GM18868 (cell line): ENCODE data around the gene RGS1.
A peak's percentile ranks its signal among the peaks of the same experiment; 100 is the strongest.

Experiments used
- ATAC-seq: cut with Tn5 transposase; IDR thresholded peaks from one replicate; pipeline ENCODE4 v1.9.1; 2021; ENCODE audit warnings: mild to moderate bottlenecking, moderate library complexity; ENCODE audit not compliant: unreplicated experiment

RGS1 gene

DNA sequence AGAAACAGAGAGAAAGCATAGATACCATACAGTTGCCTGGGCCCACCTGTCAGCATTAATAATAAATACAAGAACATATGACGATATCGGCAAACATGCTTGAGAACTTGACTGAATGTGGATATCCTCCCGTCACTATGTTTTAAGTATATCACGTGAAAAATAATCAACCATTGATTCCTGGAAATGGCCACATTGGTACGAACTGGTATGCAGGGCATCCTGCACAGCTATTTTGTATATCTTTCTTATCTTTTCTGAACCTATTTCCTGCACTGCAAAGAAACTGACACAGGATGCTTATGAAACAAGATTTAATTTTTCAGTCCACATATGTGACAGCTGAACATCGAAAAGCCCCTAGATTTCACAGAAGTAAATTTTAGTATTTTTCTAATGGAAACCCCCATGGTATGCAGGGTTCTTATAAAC is 22.8 kb upstream of the RGS1 start:
- ATAC-seq, result peak; percentile 28

DNA sequence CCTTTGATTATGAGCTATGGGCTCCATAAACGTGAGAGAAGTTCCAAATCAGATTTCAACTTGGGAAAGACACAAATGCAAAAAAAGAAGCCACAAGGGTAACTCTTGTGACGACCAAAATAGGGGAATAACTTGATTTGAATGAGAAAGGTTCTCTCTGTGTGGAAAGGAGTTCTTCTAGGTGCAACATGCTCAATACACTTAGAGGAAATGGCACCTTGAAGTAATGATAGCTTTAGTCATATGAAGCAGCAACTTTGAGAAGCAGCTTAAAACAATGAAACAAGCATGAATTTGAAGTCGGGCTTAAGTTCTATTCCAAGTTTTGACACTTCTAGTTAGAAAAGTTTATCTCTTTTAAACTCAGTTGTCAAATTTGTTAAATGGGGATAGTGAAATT is 21.8 kb upstream of the RGS1 start:
- no peak for ATAC-seq

- no peak for ATAC-seq
Observed at GRCh38 chr1:192554904-192555303, 20.7 kb upstream of the RGS1 start.

GRCh38 chr1:192555399-192555798 is 20.2 kb upstream of the RGS1 start:
- ATAC-seq, result no peak

DNA sequence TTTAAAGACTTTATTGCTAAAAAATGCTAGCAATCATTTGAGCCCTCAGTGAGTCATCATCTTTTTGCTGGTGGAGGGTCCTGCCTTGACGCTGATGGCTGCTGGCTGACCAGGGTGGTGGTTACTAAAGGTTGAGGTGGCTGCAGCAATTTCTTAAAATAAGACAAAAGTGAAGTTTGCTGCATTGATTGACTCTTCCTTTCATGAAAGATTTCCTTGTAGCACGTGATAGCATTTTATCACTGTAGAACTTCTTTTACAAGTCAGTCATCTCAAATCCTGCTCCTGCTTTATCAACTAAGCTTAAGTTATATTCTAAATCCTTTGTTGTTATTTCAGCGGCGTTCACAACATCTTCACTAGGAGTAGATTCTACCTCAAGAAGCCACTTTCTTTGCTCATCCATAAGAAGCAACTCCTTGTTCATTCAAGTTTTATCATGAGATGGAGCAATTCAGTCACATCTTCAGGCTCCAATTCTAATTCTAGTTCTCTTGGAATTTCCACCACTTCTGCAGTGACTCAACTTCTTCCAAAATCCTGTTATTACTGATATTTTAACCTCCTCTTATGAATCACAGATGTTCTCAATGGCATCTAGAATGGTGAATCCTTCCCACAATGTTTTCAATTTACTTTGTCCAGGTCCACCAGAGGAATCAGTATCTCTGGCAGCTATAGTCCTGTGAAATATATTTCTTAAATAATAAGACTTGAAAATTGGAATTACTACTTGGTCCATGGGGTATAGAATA is 17.6 kb upstream of the RGS1 start:
- no peak for ATAC-seq

GRCh38 chr1:192559115-192560006 is 16.2 kb upstream of the RGS1 start:
- peak; percentile 82 for ATAC-seq

DNA sequence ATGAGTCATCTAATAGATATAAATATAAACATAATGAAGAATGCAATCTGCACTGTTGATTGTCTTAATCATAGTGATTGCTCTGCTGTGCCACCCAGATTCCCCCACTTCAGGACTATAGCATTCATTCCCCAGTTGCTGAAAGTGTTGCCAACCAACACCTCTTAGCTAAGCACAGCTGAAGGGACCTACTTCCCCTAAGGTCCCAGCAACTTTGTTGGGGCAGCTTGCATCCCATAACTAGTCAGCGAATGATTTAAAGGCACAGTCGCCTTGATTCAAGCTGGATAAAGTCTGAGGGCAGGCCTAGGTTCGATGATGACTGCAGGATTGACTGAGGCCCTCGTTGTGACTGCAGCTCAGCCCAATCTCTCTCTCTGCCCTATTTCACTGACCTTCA is 14.3 kb upstream of the RGS1 start:
- no peak for ATAC-seq

GRCh38 chr1:192563129-192563528 is 12.4 kb upstream of the RGS1 start:
- no peak for ATAC-seq

GRCh38 chr1:192564099-192564498 is 11.5 kb upstream of the RGS1 start:
- ATAC-seq, result no peak

DNA sequence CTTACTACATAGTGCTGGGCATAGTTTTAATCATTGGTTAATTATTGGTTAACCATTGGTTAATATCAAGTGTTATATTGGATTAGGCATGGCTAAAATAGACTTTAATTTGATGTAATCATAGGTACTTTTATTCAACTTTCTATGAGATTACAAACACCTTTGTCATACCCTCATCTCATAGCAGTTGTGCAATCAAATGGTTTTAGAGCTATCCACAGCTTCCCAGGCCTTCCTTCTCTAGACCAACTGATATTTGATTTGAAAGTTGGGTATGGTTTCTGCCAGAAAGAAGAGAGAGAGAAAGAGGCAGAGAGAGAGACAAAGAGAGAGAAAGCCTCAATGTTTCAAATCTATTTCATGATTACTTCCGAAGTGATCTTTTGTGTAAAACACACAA is 9.6 kb upstream of the RGS1 start:
- no peak for ATAC-seq

DNA sequence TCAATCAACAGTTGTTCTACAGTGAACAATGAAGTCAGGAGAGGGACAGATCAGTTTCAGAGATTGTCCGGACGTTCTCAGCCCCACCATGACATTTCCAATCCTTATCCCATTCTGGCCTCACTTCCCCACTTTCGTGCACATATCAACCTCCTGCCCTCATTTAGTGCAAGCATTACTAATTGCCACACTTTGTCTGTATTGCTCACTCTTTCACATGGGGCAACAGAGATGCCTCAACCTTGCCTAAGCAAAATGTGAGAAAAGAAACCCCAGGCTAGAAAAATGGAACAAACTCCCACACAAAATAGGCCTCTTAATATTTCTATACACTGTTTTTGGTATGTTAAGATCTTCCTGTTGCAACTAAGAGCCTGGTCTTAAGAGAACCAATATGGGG is 8.9 kb upstream of the RGS1 start:
- peak; percentile 42 for ATAC-seq

DNA sequence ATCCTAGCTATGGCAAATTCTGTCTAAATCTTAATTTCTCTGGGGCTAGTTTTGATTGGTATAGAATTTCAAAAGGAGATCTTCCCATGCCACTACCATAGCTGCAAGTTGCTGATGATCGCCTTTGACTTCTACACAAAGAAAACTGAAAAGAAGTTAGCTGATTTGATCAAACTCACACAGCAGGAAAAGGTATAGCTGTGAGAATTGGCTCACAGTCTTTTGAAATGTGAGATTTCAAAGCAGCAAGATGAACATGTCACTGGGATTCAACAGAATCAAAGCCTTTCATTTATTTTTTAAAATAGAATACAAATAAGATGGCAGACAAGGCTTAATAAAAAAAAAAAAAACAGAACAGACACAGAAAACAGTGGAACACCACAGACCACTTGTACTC is 7.5 kb upstream of the RGS1 start:
- no peak for ATAC-seq

- ATAC-seq, result no peak
Observed at GRCh38 chr1:192571668-192572067, 3.9 kb upstream of the RGS1 start.

- ATAC-seq, result no peak
Observed at GRCh38 chr1:192573499-192573898, 2.1 kb upstream of the RGS1 start.

DNA sequence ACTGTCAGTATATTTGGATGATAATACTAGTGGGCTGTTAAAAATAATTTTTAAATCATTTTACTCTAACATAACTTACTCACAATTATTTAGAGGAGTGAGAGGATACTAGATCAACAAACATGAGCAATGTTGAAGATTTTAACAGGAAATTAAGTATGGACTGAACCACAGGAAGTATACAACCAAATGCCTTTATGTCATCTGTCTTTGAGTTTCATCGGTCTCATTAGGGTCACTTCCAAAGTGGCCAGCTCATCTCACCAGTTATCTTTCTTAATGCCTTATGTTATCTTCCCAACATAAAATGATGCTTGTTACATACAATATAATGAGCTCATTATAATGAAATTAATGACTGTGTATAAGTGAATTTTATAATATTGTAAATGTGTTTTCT is 1.5 kb upstream of the RGS1 start:
- no peak for ATAC-seq

DNA sequence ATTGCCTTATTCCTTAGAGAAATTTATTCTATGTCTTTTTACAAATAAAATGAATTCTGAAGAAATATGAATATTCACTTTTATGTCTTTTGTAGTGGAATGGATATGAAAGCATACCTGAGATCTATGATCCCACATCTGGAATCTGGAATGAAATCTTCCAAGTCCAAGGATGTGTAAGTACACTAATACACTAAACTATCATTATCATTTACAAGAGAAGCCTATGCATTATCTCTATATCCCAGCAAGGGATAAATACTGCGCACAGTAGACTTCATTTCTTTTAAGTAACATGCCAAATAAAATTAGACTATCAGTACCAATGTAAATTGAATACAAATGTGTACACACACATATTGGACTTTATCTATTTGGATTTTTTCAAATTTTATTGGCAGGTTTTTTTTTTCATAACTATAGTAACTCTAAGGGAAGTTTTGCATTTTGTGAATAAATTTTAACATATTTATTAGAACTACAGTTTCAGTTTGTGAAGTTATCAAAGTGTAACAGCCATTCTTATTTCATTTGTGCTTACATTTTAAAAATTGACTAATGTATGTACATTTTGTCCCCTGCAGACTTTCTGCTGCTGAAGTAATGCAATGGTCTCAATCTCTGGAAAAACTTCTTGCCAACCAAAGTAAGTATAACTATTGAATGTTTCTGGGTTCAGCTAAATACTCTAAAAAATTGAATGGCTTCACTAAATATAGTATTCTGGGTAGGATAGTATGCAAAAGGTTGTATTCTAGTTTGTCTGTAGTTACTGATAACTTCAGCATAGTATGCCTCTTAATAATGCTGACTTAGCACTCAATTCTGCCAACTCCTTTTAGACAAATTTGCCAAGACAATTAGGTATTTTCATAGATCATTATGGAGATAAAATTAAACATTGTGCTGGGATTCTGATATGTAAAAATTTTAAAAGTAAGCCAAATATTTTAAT is 894 bp downstream of the RGS1 start:
- ATAC-seq, result no peak

DNA sequence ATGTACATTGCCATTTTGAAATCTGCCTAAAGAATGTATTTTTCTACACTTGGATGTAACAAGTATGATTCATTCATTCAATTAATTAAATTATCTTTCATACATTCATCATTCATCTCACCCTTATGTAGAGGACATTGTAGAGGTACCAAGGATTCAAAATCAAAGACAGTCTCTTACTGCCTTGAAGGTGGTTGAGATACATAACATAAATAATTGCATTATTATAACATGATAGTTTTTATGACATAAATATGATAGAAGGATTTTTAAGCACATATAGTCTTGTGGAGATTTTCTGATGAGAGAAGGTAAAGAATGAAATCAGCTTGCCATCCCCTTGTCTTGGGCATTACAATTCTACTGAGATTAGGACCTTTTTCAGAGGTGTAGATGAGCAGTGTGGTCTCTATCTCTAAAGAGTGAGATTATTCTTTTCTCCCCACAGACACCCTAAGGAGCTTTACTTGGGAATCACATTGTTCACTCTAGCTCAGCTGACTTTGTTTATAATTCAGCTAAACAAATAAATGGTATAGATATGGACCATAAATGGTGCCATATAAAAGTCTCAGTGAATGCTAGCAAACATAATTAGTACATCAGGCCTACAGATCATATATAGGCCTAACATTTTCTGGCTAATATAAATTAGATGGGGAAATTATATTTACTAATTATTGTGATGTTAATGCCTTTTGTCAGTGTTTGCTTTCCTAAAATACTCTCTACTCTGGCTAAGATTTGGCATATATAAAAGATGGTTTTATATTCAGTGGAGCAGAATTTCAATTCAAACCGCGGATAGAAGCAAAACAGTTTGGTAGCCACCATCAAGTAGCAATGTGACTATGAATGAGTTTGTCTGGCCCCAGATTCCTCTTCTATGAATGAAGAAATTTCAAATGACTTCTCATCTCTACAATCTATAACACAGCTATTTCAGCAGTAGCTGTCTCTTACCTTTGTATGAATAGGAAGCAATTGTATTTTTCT is 1.9 kb downstream of the RGS1 start:
- no peak for ATAC-seq

GRCh38 chr1:192578144-192578909 is 2.8 kb downstream of the RGS1 start:
- no peak for ATAC-seq
